Endothelial cell of umbilical vein (primary cell): ENCODE results near the gene THOP1. TPM values are rescaled to one million over a fixed set of nuclear protein-coding genes. Genes with fewer than 3 reads are reported as not detected.

Experiments used
- polyA plus RNA-seq, 4 experiments: library from polyadenylated mRNA; depleted of rRNA in 3 of 4; stranded (reverse) in 3 of 4; unstranded in 1 of 4; fragments of >200 nt; gene quantifications; 2 replicates each; pipeline versions ENCODE4 v1.2.1 to v1.2.3, GENCODE V29; 2011 to 2012; ENCODE audit warnings: missing spikeins in 1 of 4
- total RNA-seq: library from RNA; stranded (reverse); gene quantifications from 2 replicates; pipeline ENCODE4 v1.2.3, GENCODE V29; 2021

The THOP1 gene
- total and polyA plus RNA-seq, 2 donors (not counting 3 experiments of a cell fraction or from before 2014, with no cell fraction given) = 88.0 to 115 TPM

Other genes with a start within 250 kb of the THOP1 start
- 0.72 and 0.84 TPM in 2 replicates for gene GNG7, start 82.8 kb upstream of the THOP1 start, total RNA-seq
- 0.25 and 0.29 TPM in 2 replicates for gene GNG7, start 82.8 kb upstream of the THOP1 start, polyA plus RNA-seq
- gene DIRAS1, start 64.1 kb upstream of the THOP1 start, total RNA-seq = 0.09 and 0.23 TPM in 2 replicates
- 0.17 and 0.43 TPM in 2 replicates for gene DIRAS1, start 64.1 kb upstream of the THOP1 start, polyA plus RNA-seq
- 25.8 and 28.0 TPM in 2 replicates for gene SLC39A3, start 45.5 kb upstream of the THOP1 start, total RNA-seq
- gene SLC39A3, start 45.5 kb upstream of the THOP1 start, polyA plus RNA-seq = 43.1 and 49.4 TPM in 2 replicates
- gene SGTA, start 2.2 kb upstream of the THOP1 start, total RNA-seq = 72.3 and 76.5 TPM in 2 replicates
- gene SGTA, start 2.2 kb upstream of the THOP1 start, polyA plus RNA-seq = 119 and 131 TPM in 2 replicates
- gene ZNF554, start 34.4 kb downstream of the THOP1 start, total RNA-seq = 1.6 and 1.8 TPM in 2 replicates
- gene ZNF554, start 34.4 kb downstream of the THOP1 start, polyA plus RNA-seq = 1.0 and 1.2 TPM in 2 replicates
- 4.7 and 5.4 TPM in 2 replicates for gene ZNF555, start 56.0 kb downstream of the THOP1 start, total RNA-seq
- 1.2 and 1.6 TPM in 2 replicates for gene ZNF555, start 56.0 kb downstream of the THOP1 start, polyA plus RNA-seq
- not detected in 2 replicates for gene ZNF556, start 81.8 kb downstream of the THOP1 start, total RNA-seq
- gene ZNF556, start 81.8 kb downstream of the THOP1 start, polyA plus RNA-seq = 0.01 TPM in 1 of 2 replicates, not detected in the other
- 3.4 and 3.6 TPM in 2 replicates for gene ZNF57, start 115.4 kb downstream of the THOP1 start, total RNA-seq
- 2.0 TPM in 2 replicates for gene ZNF57, start 115.4 kb downstream of the THOP1 start, polyA plus RNA-seq
- 5.9 and 7.0 TPM in 2 replicates for gene ZNF77, start 159.5 kb downstream of the THOP1 start, total RNA-seq
- 7.7 and 10.2 TPM in 2 replicates for gene ZNF77, start 159.5 kb downstream of the THOP1 start, polyA plus RNA-seq
- gene TLE6, start 192.1 kb downstream of the THOP1 start, total RNA-seq = 1.9 and 2.0 TPM in 2 replicates
- 1.6 and 2.1 TPM in 2 replicates for gene TLE6, start 192.1 kb downstream of the THOP1 start, polyA plus RNA-seq
- 38.8 and 42.5 TPM in 2 replicates for gene TLE2, start 243.8 kb downstream of the THOP1 start, total RNA-seq
- gene TLE2, start 243.8 kb downstream of the THOP1 start, polyA plus RNA-seq = 32.0 and 38.3 TPM in 2 replicates